HUES48 (cell line): ENCODE measurements around the gene ADGRF3.

ENCODE experiments used
- H3K27ac ChIP-seq: one replicate; pipeline ENCODE4 v1.7.0; 2013; ENCODE audit warnings: low read depth, low read length, inconsistent platforms
- H3K27me3 ChIP-seq: 2 replicates; pipeline ENCODE4 v1.6.1; 2013; ENCODE audit warnings: mild to moderate bottlenecking, low read length; ENCODE audit not compliant: control insufficient read depth, insufficient read depth
- H3K36me3 ChIP-seq: 2 replicates; pipeline ENCODE4 v1.6.1; 2013; ENCODE audit warnings: low read length; ENCODE audit not compliant: control insufficient read depth, insufficient read depth
- H3K4me1 ChIP-seq: 2 replicates; pipeline ENCODE4 v1.6.1; 2013; ENCODE audit warnings: mild to moderate bottlenecking, low read length; ENCODE audit not compliant: control insufficient read depth, insufficient read depth
- H3K4me3 ChIP-seq: 2 replicates; pipeline ENCODE4 v1.5.1; 2013; ENCODE audit warnings: mild to moderate bottlenecking, low read depth, low read length
- H3K9ac ChIP-seq: 2 replicates; pipeline ENCODE4 v1.6.1; 2013; ENCODE audit warnings: mild to moderate bottlenecking, low read depth, low read length, moderate library complexity
- H3K9me3 ChIP-seq: 2 replicates; pipeline ENCODE4 v1.6.1; 2013; ENCODE audit warnings: low read length; ENCODE audit not compliant: control insufficient read depth, insufficient read depth

Gene ADGRF3

DNA sequence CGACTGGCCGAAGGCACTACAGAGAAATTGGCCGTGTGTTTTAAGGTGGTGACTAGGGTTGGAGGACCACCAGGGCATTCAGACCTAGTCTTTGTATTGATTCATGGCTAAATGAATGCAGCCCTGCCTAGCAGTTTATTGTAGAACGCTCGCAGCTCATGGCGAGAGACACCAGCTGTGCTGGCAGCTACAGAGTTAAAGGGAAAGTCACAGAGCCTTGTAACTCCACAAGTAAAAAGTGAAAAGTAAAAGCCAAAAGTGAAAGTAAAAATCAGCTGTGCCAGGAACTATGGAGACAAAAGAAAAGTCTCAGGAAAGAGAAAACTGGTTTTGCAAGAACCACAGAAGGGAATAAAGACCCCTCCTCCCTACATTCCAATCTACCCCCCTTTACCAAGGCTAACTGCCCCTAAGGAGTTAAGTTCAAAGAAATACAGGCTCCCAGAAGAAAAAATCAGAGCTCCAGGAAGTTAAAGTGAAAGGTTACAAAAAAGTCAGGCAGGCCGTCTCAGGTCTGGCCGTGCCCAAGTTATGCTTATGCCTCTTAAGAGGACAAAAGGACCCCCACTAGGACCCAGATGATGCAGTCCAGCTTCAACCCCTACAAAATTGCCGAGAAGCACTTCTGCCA, 47.0 kb downstream of the ADGRF3 start:
- peak overlapping the region; percentile 70 for H3K4me3 ChIP-seq
- no peaks in the 10 kb centered on the region; the same call in 1 of the 2 replicates for H3K27me3 ChIP-seq
- H3K36me3 ChIP-seq: peaks cover 3% of the 10 kb centered on the region; the same call in 1 of the 2 replicates
- peaks cover 24% of the 10 kb centered on the region for H3K4me1 ChIP-seq
- H3K27ac ChIP-seq: peak overlapping the region; percentile 84
- no peaks in the 10 kb centered on the region for H3K9me3 ChIP-seq
- H3K9ac ChIP-seq: peak overlapping the region; percentile 60

DNA sequence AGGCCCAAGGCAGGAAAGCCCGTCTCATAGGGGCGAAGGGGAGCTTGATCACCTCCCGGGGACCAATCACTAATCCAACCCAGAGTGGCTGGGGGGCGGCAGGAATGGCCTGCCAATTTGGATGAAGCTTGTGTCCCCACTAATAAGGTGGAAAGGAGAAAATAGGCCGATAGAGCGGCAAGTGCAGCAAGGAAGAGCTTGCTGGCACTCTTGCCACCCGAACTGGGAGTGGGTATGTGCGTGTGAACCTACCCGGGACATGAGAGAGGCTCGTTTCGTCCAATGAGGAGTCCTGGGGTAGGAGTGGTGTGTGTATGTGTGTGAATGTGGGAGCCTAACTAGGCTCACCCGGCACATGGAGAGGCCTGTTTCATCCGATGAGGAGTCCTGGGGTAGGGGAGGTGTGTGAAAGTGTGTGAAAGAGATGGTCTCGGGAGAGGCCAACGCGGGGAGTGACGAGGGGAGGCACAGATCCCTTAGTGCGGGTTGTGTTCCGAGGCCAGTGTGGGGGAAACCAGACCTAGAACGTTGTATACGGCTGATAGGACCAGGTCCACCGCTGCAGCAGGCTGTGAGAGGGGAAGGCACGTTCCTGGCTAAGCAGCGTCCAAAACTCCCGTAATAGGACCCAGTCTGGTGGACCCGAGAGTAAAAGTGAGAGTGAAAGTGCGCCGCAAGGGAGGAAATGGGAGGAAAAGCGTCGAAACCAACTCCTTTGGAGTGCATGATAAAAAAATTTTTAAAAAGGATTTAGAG, 47.8 kb downstream of the ADGRF3 start:
- Histone ChIP-seq H3K4me1 (peaks cover 24% of the 10 kb centered on the region), H3K9ac (peak overlapping the region; percentile 60), H3K9me3 (no peaks in the 10 kb centered on the region), H3K27me3 (no peaks in the 10 kb centered on the region; the same call in 1 of the 2 replicates), H3K36me3 (no peaks in the 10 kb centered on the region), H3K27ac (peak overlapping the region; percentile 84), H3K4me3 (peak overlapping the region; percentile 70)

DNA sequence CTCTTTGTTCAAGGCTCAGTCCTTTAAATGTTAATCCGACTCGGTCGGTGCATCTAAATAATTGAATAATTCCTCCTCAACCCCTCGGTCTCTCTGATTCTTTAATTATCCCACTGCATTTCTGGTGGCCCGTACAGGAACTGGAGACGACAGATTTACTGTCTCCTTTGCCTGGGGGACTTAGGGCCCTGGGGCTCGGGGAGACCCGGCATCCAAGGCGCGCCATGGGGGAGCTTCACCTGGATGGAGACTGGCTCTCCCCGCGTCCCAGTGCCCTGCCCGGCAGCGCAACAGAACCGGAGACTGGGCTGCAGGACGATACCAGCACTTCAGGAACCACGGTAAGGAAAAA, 48.3 kb downstream of the ADGRF3 start:
- Histone ChIP-seq H3K27ac (no peak overlapping the region), H3K4me1 (peaks cover 24% of the 10 kb centered on the region), H3K4me3 (peak overlapping the region; percentile 70), H3K36me3 (no peaks in the 10 kb centered on the region), H3K9me3 (no peaks in the 10 kb centered on the region), H3K27me3 (no peaks in the 10 kb centered on the region; the same call in 1 of the 2 replicates), H3K9ac (peak overlapping the region; percentile 60)

DNA sequence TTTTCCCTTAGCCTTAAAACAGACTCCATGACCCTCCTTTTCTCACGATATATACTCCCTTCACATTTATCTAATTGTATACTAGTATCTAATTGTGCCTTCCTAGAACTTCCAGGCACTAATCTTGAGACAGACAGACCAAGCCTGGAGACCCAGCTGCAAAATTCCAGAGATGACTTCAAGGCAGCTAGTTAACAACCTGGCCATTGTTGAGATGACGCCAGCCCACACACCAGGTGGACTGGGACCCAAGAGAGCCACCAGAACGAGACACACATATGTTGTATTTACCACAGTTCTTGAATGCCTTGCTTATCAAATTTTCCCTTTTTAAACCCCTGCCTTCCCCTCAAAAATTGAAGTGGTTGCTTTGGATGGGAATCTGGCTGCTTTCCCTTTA, 49.5 kb downstream of the ADGRF3 start:
- H3K4me1 ChIP-seq: peaks cover 24% of the 10 kb centered on the region
- no peak overlapping the region for H3K9ac ChIP-seq
- no peaks in the 10 kb centered on the region for H3K9me3 ChIP-seq
- H3K36me3 ChIP-seq: no peaks in the 10 kb centered on the region
- no peak overlapping the region for H3K27ac ChIP-seq
- no peaks in the 10 kb centered on the region; the same call in 1 of the 2 replicates for H3K27me3 ChIP-seq
- H3K4me3 ChIP-seq: no peak overlapping the region

DNA sequence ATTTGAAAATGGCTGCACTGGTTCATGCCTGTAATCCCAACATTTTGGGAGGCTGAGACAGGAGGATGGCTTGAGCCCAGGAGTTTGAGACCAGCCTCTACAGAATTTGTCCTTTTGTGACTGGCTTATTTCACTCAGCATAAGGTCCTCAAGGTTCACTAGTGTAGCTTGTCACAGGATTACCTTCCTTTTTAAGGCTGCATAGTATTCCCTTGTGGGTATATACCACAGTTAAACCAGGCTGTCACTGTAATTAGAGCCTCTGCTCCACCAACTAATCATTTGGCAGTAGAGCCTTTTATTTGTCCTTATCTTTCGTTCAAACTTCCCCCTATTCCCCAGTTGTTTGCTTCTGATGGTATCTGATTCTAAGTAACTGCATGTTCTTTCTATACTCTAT, 51.1 kb downstream of the ADGRF3 start:
- Histone ChIP-seq H3K9ac (no peak overlapping the region), H3K4me1 (peaks cover 16% of the 10 kb centered on the region), H3K27ac (no peak overlapping the region), H3K36me3 (no peaks in the 10 kb centered on the region), H3K4me3 (no peak overlapping the region), H3K27me3 (no peaks in the 10 kb centered on the region; the same call in 1 of the 2 replicates), H3K9me3 (no peaks in the 10 kb centered on the region)

DNA sequence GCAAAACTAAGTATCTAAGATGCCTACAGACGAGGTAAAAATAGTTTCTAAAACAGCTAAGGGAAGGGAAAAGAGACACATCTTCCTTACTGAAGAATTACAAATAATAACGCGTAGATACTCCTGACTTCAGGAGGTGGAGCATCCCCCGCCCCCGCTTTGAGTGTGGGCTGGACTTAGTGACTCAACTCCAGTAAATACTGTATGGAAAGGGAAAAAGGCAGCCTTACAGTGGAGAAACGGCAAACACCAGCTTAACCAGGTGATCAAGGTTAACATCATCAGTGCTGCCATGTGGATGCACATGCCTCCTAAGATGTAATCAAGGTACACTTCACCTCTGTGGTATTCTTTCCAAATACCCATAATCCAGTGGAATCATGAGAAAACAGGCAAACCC, 53.9 kb downstream of the ADGRF3 start:
- Histone ChIP-seq H3K9me3 (no peaks in the 10 kb centered on the region), H3K27me3 (no peaks in the 10 kb centered on the region; the same call in 1 of the 2 replicates), H3K9ac (no peak overlapping the region), H3K4me1 (peaks cover 8% of the 10 kb centered on the region; the same call in 1 of the 2 replicates), H3K27ac (no peak overlapping the region), H3K36me3 (peaks cover 9% of the 10 kb centered on the region), H3K4me3 (no peak overlapping the region)

DNA sequence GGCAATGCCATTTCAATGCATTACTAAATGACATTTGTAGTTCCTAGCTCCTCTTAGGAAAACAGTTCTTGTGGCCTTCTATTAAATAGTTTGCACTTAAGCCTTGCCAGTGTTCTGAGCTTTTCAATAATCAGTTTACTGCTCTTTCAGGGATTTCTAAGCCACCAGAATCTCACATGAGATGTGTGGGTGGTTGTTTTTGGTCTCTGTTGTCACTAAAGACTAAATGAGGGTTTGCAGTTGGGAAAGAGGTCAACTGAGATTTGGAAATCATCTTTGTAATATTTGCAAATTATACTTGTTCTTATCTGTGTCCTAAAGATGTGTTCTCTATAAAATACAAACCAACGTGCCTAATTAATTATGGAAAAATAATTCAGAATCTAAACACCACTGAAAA, 56.6 kb downstream of the ADGRF3 start:
- no peaks in the 10 kb centered on the region for H3K9me3 ChIP-seq
- no peak overlapping the region for H3K9ac ChIP-seq
- no peaks in the 10 kb centered on the region for H3K4me1 ChIP-seq
- no peaks in the 10 kb centered on the region for H3K27me3 ChIP-seq
- H3K27ac ChIP-seq: no peak overlapping the region
- no peak overlapping the region for H3K4me3 ChIP-seq
- peaks cover 26% of the 10 kb centered on the region for H3K36me3 ChIP-seq

DNA sequence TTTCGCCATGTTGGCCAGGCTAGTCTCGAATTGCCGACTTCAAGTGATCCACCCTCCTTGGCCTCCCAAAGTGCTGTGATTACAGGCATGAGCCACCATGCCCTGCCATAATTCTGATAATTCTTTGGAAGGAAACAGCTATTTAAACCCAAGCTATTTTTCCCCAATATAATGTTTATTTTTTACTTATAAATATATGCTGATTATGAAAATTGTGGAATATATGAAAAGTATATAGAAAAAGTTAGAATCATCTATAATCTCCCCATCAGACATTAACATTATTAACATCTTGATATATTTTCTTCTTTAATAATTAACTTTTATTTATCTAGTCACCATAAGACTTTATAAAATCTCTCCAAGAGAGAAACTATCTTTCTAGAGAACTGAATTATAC, 60.7 kb downstream of the ADGRF3 start:
- Histone ChIP-seq H3K9ac (no peak overlapping the region), H3K9me3 (no peaks in the 10 kb centered on the region), H3K4me1 (no peaks in the 10 kb centered on the region), H3K27me3 (no peaks in the 10 kb centered on the region), H3K27ac (no peak overlapping the region), H3K4me3 (no peak overlapping the region), H3K36me3 (peaks cover 58% of the 10 kb centered on the region)

DNA sequence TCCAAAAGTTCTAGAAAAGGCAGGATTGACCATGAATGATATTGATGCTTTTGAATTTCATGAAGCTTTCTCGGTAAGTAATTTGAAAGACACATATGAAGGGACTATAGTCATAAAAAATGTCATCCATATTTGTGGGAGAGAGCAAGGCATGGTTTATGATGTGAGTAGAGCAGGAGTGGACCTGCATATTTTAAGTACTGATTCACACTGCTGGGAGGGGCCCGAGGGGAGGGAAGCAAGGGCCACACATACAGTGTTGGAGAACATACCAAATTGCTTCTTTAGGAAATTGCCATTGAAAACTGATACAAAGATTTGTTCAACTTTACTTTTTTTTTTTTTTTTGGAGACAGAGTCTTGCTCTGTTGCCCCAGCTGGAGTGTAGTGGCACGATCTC, 62.5 kb downstream of the ADGRF3 start:
- Histone ChIP-seq H3K27me3 (no peaks in the 10 kb centered on the region), H3K36me3 (peaks cover 70% of the 10 kb centered on the region), H3K9ac (no peak overlapping the region), H3K27ac (no peak overlapping the region), H3K4me3 (no peak overlapping the region), H3K9me3 (no peaks in the 10 kb centered on the region), H3K4me1 (no peaks in the 10 kb centered on the region)

DNA sequence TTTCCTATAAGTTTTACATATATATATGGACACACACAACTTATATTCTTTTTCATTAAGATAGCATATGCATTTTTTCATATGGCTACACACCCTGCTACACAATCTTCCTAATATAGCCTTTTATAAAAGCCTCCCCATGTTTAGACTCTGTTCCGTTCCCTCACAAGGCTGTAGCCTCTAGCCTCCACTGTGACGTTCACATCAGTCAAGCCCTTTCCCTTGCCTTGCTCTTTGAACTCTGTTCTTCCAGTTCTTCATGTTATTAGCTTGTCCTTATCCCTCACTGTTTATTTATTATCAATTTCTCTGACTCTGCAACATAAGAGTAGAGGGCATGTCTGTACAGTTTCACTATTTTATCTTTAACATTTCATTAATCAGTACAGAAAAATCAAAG, 63.0 kb downstream of the ADGRF3 start:
- Histone ChIP-seq H3K9me3 (no peaks in the 10 kb centered on the region), H3K4me1 (no peaks in the 10 kb centered on the region), H3K27ac (no peak overlapping the region), H3K9ac (no peak overlapping the region), H3K27me3 (no peaks in the 10 kb centered on the region), H3K4me3 (no peak overlapping the region), H3K36me3 (peaks cover 73% of the 10 kb centered on the region)

DNA sequence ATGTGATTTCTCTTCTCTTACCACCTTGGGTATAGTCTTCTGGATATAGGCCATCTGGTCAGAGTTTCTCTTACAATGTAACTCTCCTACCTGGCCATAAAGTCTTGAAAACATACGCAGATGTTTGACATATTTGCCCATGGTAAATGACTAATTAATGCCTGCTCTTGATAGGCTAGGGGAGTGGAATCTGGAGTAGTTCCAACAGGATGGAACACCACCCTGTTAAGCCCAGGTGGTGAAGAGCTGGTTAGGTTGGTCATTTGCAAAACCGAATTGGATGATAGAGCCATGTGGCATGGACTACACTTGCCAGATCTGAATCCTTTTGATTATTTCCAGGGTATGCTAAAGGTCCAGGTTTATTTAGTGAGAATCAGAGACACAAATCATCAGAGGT, 65.4 kb downstream of the ADGRF3 start:
- Histone ChIP-seq H3K36me3 (peaks cover 81% of the 10 kb centered on the region), H3K27me3 (no peaks in the 10 kb centered on the region), H3K9ac (no peak overlapping the region)

More for the DNA sequence above, 65.4 kb downstream of the ADGRF3 start:
- H3K9me3 ChIP-seq: no peaks in the 10 kb centered on the region
- no peak overlapping the region for H3K4me3 ChIP-seq
- H3K27ac ChIP-seq: no peak overlapping the region
- H3K4me1 ChIP-seq: no peaks in the 10 kb centered on the region
